Stimulated activated CD4-positive, alpha-beta T cell treated with anti-CD3 and anti-CD28 coated beads, Interleukin-15, amount 100 ng/mL, for 24 hours (primary cell): ENCODE results near the gene SMIM20.
A peak's percentile ranks its signal among the peaks of the same experiment; 100 is the strongest.
"Not testable (repeated sequence)": the region's sequence is repeated elsewhere in the genome, so short reads cannot be mapped to it uniquely, and the experiment has no call there.

ENCODE experiments used
- DNase-seq: peaks from one replicate; pipeline ENCODE4 v3.0.0-alpha.2; 2020

The SMIM20 gene

GRCh38 chr4:25892796-25893195 lies 21.2 kb upstream of the SMIM20 start:
- DNase-seq = no peak

GRCh38 chr4:25896776-25897539 lies 17.1 kb upstream of the SMIM20 start:
- DNase-seq = no peak

GRCh38 chr4:25900310-25900709 lies 13.7 kb upstream of the SMIM20 start:
- DNase-seq = no peak

- DNase-seq = no peak
Measured at GRCh38 chr4:25901030-25901430, 13.0 kb upstream of the SMIM20 start.

GRCh38 chr4:25903900-25904747 lies 9.9 kb upstream of the SMIM20 start:
- DNase-seq = no peak

- no peak for DNase-seq
Measured at GRCh38 chr4:25904748-25905082, 9.3 kb upstream of the SMIM20 start.

- no peak for DNase-seq
Measured at GRCh38 chr4:25905371-25905770, 8.6 kb upstream of the SMIM20 start.

GRCh38 chr4:25906113-25906512 lies 7.9 kb upstream of the SMIM20 start:
- not testable (repeated sequence) for DNase-seq

- DNase-seq = no peak
Measured at GRCh38 chr4:25908491-25908901, 5.5 kb upstream of the SMIM20 start.

GRCh38 chr4:25911356-25911755 lies 2.7 kb upstream of the SMIM20 start:
- DNase-seq = no peak

GRCh38 chr4:25913056-25913850 lies 767 bp upstream of the SMIM20 start:
- peak; percentile 40 for DNase-seq

- no peak for DNase-seq
Measured at GRCh38 chr4:25914670-25915352, 791 bp downstream of the SMIM20 start.

- no peak for DNase-seq
Measured at GRCh38 chr4:25915353-25915705, 1.3 kb downstream of the SMIM20 start.

- no peak for DNase-seq
Measured at GRCh38 chr4:25916870-25917269, 2.9 kb downstream of the SMIM20 start.

- no peak for DNase-seq
Measured at GRCh38 chr4:25919676-25920075, 5.7 kb downstream of the SMIM20 start.

- DNase-seq = no peak
Measured at GRCh38 chr4:25921922-25922321, 7.9 kb downstream of the SMIM20 start.

- no peak for DNase-seq
Measured at GRCh38 chr4:25922812-25923369, 8.9 kb downstream of the SMIM20 start.

GRCh38 chr4:25923745-25924144 lies 9.7 kb downstream of the SMIM20 start:
- no peak for DNase-seq

- DNase-seq = peak; percentile 47
Measured at GRCh38 chr4:25925486-25926201, 11.6 kb downstream of the SMIM20 start.

GRCh38 chr4:25926462-25926861 lies 12.4 kb downstream of the SMIM20 start:
- peak; percentile 26 for DNase-seq

- DNase-seq = no peak
Measured at GRCh38 chr4:25927361-25928195, 13.6 kb downstream of the SMIM20 start.
